ENCODE measurements around the gene PRSS21. TPM values are rescaled to one million over a fixed set of nuclear protein-coding genes. Genes with fewer than 3 reads are reported as not detected.

The PRSS21 gene
- total and polyA plus RNA-seq, 10 of the 15 experiments (the other 5 are each of a cell fraction or from before 2014, with no cell fraction given): 5.3 to 73.4 (median 40.1) TPM; not detected in 1

DNA sequence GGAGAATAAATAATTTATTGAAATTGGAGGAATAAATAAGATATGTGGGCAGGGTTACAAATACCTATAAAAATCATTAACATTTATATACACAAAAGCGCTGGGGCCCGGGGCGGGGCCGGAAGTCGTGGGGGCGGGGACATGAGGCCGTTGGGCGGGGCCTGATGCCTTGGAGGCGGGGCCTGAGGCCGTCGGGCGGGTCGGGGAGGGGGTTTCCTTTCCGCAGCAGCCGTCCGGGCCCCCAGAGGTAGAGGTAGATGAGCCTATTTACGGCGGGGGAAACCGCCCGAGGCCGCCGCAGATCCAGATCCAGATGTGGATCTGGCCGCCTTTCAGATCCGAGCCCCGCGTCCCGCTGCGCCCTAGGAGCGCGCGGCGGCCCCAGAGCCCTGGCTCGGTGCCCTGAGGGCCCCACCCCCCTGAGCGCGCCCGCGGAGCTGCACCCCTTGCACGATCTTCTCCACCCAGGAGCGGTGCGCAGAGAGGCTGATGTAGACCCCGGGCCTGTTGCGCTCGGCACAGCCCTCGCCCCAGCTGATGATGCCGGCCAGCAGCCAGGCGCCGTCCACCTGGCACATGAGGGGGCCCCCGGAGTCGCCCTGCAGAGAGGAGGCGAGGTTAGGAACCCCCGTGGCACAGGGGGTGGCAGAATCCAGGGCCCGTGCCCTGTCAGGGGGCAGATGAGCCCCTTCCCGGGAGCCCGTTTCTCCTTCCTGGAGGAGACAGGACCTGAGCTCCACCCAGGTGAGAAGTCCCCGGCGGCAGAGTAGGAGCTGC is 35.9 kb downstream of the PRSS21 start:
- CTCF ChIA-PET: interaction anchor here (0.7 kb wide), 1 partner anchor 14 kb away, joined by 3 read pairs; no protein-coding TSS in a partner anchor
- H3K27me3 ChIP-seq (replicated peaks in 1 of 2; ENCODE audit: control insufficient read depth in 2 of 2, insufficient read depth in 2 of 2, low read length in 1 of 2): no peaks in the 10 kb centered on the region; a peak in 1 of 4 replicates
- no TSS peak for BruUV-seq (replicated peaks)
- in situ Hi-C loops (cut with MboI): no loop called here
- no peak overlapping the region for H3K4me2 ChIP-seq (ENCODE audit: control insufficient read depth, insufficient read depth)
- TF ChIP-seq ZZZ3 (IDR thresholded peaks at IDR 0.05; ENCODE audit: control insufficient read depth, insufficient read length, low read depth) (no peak), SRF (IDR thresholded peaks at IDR 0.05; ENCODE audit: low read depth in 2 of 2, low read length in 2 of 2) (no peak), POU2F2 (IDR thresholded peaks at IDR 0.05; ENCODE audit: borderline replicate concordance, low read depth, low read length) (no peak), CREM (IDR thresholded peaks at IDR 0.05; ENCODE audit: low read depth) (no peak), HDAC2 (IDR thresholded peaks at IDR 0.05) (no peak), NBN (IDR thresholded peaks at IDR 0.05) (no peak), ZNF24 (IDR thresholded peaks at IDR 0.05) (no peak), LARP7 (IDR thresholded peaks at IDR 0.05) (no peak), TCF12 (IDR thresholded peaks at IDR 0.05; ENCODE audit: low read depth, low read length) (no peak), MXI1 (IDR thresholded peaks at IDR 0.05; ENCODE audit: low read depth, low read length) (no peak), ATF7 (IDR thresholded peaks at IDR 0.05; ENCODE audit: low read depth) (no peak), TCF7 (IDR thresholded peaks at IDR 0.05; ENCODE audit: borderline replicate concordance) (no peak)
- TF ChIP-seq, protein P1, sequence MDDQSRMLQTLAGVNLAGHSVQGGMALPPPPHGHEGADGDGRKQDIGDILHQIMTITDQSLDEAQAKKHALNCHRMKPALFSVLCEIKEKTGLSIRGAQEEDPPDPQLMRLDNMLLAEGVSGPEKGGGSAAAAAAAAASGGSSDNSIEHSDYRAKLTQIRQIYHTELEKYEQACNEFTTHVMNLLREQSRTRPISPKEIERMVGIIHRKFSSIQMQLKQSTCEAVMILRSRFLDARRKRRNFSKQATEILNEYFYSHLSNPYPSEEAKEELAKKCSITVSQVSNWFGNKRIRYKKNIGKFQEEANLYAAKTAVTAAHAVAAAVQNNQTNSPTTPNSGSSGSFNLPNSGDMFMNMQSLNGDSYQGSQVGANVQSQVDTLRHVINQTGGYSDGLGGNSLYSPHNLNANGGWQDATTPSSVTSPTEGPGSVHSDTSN (IDR thresholded peaks at IDR 0.05; ENCODE audit: insufficient replicate concordance, low read depth, low read length): no peak
- TF ChIP-seq, protein P2, sequence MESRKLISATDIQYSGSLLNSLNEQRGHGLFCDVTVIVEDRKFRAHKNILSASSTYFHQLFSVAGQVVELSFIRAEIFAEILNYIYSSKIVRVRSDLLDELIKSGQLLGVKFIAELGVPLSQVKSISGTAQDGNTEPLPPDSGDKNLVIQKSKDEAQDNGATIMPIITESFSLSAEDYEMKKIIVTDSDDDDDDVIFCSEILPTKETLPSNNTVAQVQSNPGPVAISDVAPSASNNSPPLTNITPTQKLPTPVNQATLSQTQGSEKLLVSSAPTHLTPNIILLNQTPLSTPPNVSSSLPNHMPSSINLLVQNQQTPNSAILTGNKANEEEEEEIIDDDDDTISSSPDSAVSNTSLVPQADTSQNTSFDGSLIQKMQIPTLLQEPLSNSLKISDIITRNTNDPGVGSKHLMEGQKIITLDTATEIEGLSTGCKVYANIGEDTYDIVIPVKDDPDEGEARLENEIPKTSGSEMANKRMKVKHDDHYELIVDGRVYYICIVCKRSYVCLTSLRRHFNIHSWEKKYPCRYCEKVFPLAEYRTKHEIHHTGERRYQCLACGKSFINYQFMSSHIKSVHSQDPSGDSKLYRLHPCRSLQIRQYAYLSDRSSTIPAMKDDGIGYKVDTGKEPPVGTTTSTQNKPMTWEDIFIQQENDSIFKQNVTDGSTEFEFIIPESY (IDR thresholded peaks at IDR 0.05): no peak
- TF ChIP-seq, protein P3, sequence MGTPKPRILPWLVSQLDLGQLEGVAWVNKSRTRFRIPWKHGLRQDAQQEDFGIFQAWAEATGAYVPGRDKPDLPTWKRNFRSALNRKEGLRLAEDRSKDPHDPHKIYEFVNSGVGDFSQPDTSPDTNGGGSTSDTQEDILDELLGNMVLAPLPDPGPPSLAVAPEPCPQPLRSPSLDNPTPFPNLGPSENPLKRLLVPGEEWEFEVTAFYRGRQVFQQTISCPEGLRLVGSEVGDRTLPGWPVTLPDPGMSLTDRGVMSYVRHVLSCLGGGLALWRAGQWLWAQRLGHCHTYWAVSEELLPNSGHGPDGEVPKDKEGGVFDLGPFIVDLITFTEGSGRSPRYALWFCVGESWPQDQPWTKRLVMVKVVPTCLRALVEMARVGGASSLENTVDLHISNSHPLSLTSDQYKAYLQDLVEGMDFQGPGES (IDR thresholded peaks at IDR 0.05): no peak
- TF ChIP-seq, protein P4, sequence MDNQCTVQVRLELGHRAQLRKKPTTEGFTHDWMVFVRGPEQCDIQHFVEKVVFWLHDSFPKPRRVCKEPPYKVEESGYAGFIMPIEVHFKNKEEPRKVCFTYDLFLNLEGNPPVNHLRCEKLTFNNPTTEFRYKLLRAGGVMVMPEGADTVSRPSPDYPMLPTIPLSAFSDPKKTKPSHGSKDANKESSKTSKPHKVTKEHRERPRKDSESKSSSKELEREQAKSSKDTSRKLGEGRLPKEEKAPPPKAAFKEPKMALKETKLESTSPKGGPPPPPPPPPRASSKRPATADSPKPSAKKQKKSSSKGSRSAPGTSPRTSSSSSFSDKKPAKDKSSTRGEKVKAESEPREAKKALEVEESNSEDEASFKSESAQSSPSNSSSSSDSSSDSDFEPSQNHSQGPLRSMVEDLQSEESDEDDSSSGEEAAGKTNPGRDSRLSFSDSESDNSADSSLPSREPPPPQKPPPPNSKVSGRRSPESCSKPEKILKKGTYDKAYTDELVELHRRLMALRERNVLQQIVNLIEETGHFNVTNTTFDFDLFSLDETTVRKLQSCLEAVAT (IDR thresholded peaks at IDR 0.05): no peak
- no peaks in the 10 kb centered on the region for H4K20me1 ChIP-seq (ENCODE audit: control insufficient read depth, insufficient read depth)
- no peaks in the 10 kb centered on the region for H3K36me3 ChIP-seq (ENCODE audit: control insufficient read depth in 2 of 2, insufficient read depth in 2 of 2, low read length in 1 of 2)
- intact Hi-C loops (cut with micrococcal nuclease; ENCODE audit: unreplicated experiment): loop anchor here (10.0 kb wide), 1 partner anchor 48 kb away; no protein-coding TSS in a partner anchor
- no peak overlapping the region for H3K27ac ChIP-seq (ENCODE audit: control insufficient read depth, insufficient read depth)
- no peaks in the 10 kb centered on the region for H3K4me1 ChIP-seq (ENCODE audit: control insufficient read depth, insufficient read depth, low read length)
- H3K4me3 ChIP-seq: no peak overlapping the region
- no peak overlapping the region for H2AFZ ChIP-seq (ENCODE audit: control insufficient read depth, low read depth, low read length)
- ATAC-seq: no peak
- no peaks in the 10 kb centered on the region for H3K79me2 ChIP-seq (ENCODE audit: control insufficient read depth, insufficient read depth, low read length)
- DNase-seq (ENCODE audit: low read depth, low spot score): no peak
- POLR2A ChIA-PET: no interaction called here
- no peak for FAIRE-seq
- H3K9ac ChIP-seq (ENCODE audit: control insufficient read depth, insufficient read depth, low read length): no peak overlapping the region
- SMC1A ChIA-PET (ENCODE audit: uncharacterized antibody, unreplicated experiment): no interaction called here
- 86% methylated on average over 20 of the region's 56 CpGs for WGBS (ENCODE audit: insufficient coverage, insufficient replicate concordance, low lambda C conversion rate, missing lambda C conversion rate)
- RAD21 ChIA-PET (ENCODE audit: unreplicated experiment): no interaction called here
- H3K9me3 ChIP-seq (replicated peaks; ENCODE audit: control insufficient read depth, insufficient read depth, low read length): peaks cover 3% of the 10 kb centered on the region; the same call in 2 of the 3 replicates

Data from GM12878 (cell line).